GM23338 (cell line): ENCODE results near the gene USP2. TPM values are rescaled to one million over a fixed set of nuclear protein-coding genes. Genes with fewer than 3 reads are reported as not detected.

ENCODE experiments used
- ATAC-seq: fragments of 200-7000 bp; cut with Tn5 transposase; 3 replicates; pipeline ENCODE4 v1.9.1; 2020
- DNase-seq: peaks from one replicate; pipeline ENCODE4 v3.0.0-alpha.2; 2015; ENCODE audit warnings: low spot score
- H2AFZ ChIP-seq: fragments of 200-600 bp; sonication (generic); 2 replicates; pipeline ENCODE4 v1.8.0; 2016; ENCODE audit warnings: antibody characterized with exemption, mild to moderate bottlenecking, moderate library complexity
- H3F3A ChIP-seq: fragments of 200-600 bp; sonication (generic); replicated peaks from 2 replicates; pipeline ENCODE4 v1.8.0; 2017; ENCODE audit warnings: antibody characterized with exemption, mixed run types, low read depth
- H3K27ac ChIP-seq: fragments of 200-600 bp; sonication (generic); 2 replicates; pipeline ENCODE4 v1.6.1; 2016; ENCODE audit warnings: low read depth
- H3K27me3 ChIP-seq: fragments of 200-600 bp; sonication (generic); 2 replicates; pipeline ENCODE4 v1.8.0; 2016; ENCODE audit warnings: mild to moderate bottlenecking, mixed run types, moderate library complexity; ENCODE audit not compliant: insufficient read depth
- H3K36me3 ChIP-seq: fragments of 200-600 bp; sonication (generic); 2 replicates; pipeline ENCODE4 v1.8.0; 2016; ENCODE audit warnings: mild to moderate bottlenecking; ENCODE audit not compliant: insufficient read depth
- H3K4me1 ChIP-seq: fragments of 200-600 bp; sonication (generic); 2 replicates; pipeline ENCODE4 v1.8.0; 2016; ENCODE audit warnings: mild to moderate bottlenecking, moderate library complexity; ENCODE audit not compliant: insufficient read depth
- H3K4me2 ChIP-seq: fragments of 200-600 bp; sonication (generic); 2 replicates; pipeline ENCODE4 v1.7.1; 2017; ENCODE audit warnings: mixed run types
- H3K4me3 ChIP-seq: fragments of 200-600 bp; sonication (generic); 2 replicates; pipeline ENCODE4 v1.6.1; 2016; ENCODE audit warnings: mixed run types
- H3K79me2 ChIP-seq: fragments of 200-600 bp; sonication (generic); replicated peaks from 2 replicates; pipeline ENCODE4 v1.8.0; 2017; ENCODE audit warnings: mild to moderate bottlenecking; ENCODE audit not compliant: insufficient read depth
- H3K9me2 ChIP-seq: fragments of 200-600 bp; sonication (generic); 2 replicates; pipeline ENCODE4 v1.8.0; 2017; ENCODE audit not compliant: insufficient read depth
- H4K20me1 ChIP-seq: fragments of 200-600 bp; sonication (generic); replicated peaks from 2 replicates; pipeline ENCODE4 v1.8.0; 2017; ENCODE audit warnings: mild to moderate bottlenecking; ENCODE audit not compliant: insufficient read depth
- H3K27ac Mint-ChIP-seq: 2 replicates; pipeline ENCODE4 v1.8.0; 2020; ENCODE audit warnings: inconsistent platforms, mild to moderate bottlenecking, moderate library complexity, mixed read lengths
- H3K27me3 Mint-ChIP-seq: 3 replicates; pipeline ENCODE4 v1.8.0; 2022; ENCODE audit warnings: low read depth, mild to moderate bottlenecking, moderate library complexity, mixed read lengths, inconsistent platforms; ENCODE audit not compliant: insufficient read depth, poor library complexity
- H3K36me3 Mint-ChIP-seq: 3 replicates; pipeline ENCODE4 v1.8.0; 2021; ENCODE audit warnings: low read depth, mild to moderate bottlenecking, inconsistent platforms, moderate library complexity, mixed read lengths
- H3K4me1 Mint-ChIP-seq: 3 replicates; pipeline ENCODE4 v1.8.0; 2020; ENCODE audit warnings: mild to moderate bottlenecking, inconsistent platforms, mixed read lengths
- H3K4me3 Mint-ChIP-seq: 3 replicates; pipeline ENCODE4 v1.8.0; 2021; ENCODE audit warnings: moderate library complexity, mild to moderate bottlenecking, inconsistent platforms, mixed read lengths
- H3K9me3 Mint-ChIP-seq: 3 replicates; pipeline ENCODE4 v1.8.0; 2020; ENCODE audit warnings: moderate library complexity, mild to moderate bottlenecking, inconsistent platforms, mixed read lengths
- CREB1 ChIP-seq: fragments of 250-450 bp; sonication (Bioruptor Pico); IDR thresholded peaks from 2 replicates; pipeline ENCODE4 v1.5.0; 2020; ENCODE audit warnings: low read depth, mild to moderate bottlenecking, moderate library complexity
- CTCF ChIP-seq, 2 experiments: fragments of 200-600 bp in 1 of 2; sonication (generic) in 1 of 2; conservative IDR thresholded peaks; 2 replicates each; pipeline versions ENCODE4 v1.5.1 to v1.6.1; 2016 to 2017; ENCODE audit warnings: antibody characterized with exemption in 2 of 2, low read depth in 2 of 2, mild to moderate bottlenecking in 2 of 2, moderate library complexity in 1 of 2
- ETS1 ChIP-seq: IDR thresholded peaks from 2 replicates; pipeline ENCODE4 v1.6.1; 2016; ENCODE audit warnings: antibody characterized with exemption
- EZH2 ChIP-seq: fragments of 200-600 bp; sonication (generic); IDR thresholded peaks from one replicate; pipeline ENCODE4 v1.8.0; 2017; ENCODE audit warnings: antibody characterized with exemption, mild to moderate bottlenecking, low read depth; ENCODE audit not compliant: unreplicated experiment
- EZH2phosphoT487 ChIP-seq: fragments of 200-600 bp; sonication (generic); IDR thresholded peaks from one replicate; pipeline ENCODE4 v1.8.1; 2018; ENCODE audit warnings: antibody characterized with exemption; ENCODE audit not compliant: unreplicated experiment
- JUNB ChIP-seq: IDR thresholded peaks from one replicate; pipeline ENCODE4 v1.6.1; 2016; ENCODE audit warnings: antibody characterized with exemption; ENCODE audit not compliant: unreplicated experiment
- NANOG ChIP-seq: IDR thresholded peaks from 2 replicates; pipeline ENCODE4 v1.6.1; 2016; ENCODE audit warnings: antibody characterized with exemption, borderline replicate concordance
- POLR2AphosphoS5 ChIP-seq: IDR thresholded peaks from 2 replicates; pipeline ENCODE4 v1.6.1; 2016; ENCODE audit warnings: antibody characterized with exemption, low read depth
- REST ChIP-seq: IDR thresholded peaks from one replicate; pipeline ENCODE4 v1.6.1; 2018; ENCODE audit warnings: antibody characterized with exemption; ENCODE audit not compliant: unreplicated experiment
- STAT1 ChIP-seq: IDR thresholded peaks from one replicate; pipeline ENCODE4 v1.6.1; 2016; ENCODE audit warnings: antibody characterized with exemption; ENCODE audit not compliant: unreplicated experiment
- ZNF114 ChIP-seq: fragments of 250-450 bp; sonication (Bioruptor Pico); IDR thresholded peaks from 2 replicates; pipeline ENCODE4 v1.5.0; 2020; ENCODE audit warnings: mild to moderate bottlenecking, moderate library complexity
- ZNF331 ChIP-seq: fragments of 250-450 bp; sonication (Bioruptor Pico); IDR thresholded peaks from 2 replicates; pipeline ENCODE4 v1.5.0; 2020; ENCODE audit warnings: low read depth, mild to moderate bottlenecking, moderate library complexity
- polyA plus RNA-seq: library from polyadenylated mRNA; unstranded; fragments of >200 nt; fragmentation: Nextera tagmentation; extraction: Ambion mirVana; gene quantifications from 2 replicates; pipeline ENCODE4 v1.2.1, GENCODE V29; 2016
- total RNA-seq: library from RNA; depleted of rRNA; stranded (reverse); fragments of >200 nt; shearing (Covaris generic); gene quantifications from 2 replicates; pipeline ENCODE4 v1.2.3, GENCODE V29; 2014
- TF ChIP-seq, protein P1 (sequence below): fragments of 250-450 bp; sonication (Bioruptor Pico); IDR thresholded peaks from 2 replicates; pipeline ENCODE4 v1.5.0; 2020; ENCODE audit warnings: mild to moderate bottlenecking, moderate library complexity

USP2 gene
- total and polyA plus RNA-seq, 2 experiments from 2014 or later, result 4.9 to 5.0 TPM

- Histone ChIP-seq H3K79me2 (no peaks in the 10 kb centered on the region), H2AFZ (no peak overlapping the region), H3K4me1 (peaks cover 24% of the 10 kb centered on the region), H3K27me3 (peaks cover 45% of the 10 kb centered on the region), H3K4me3 (no peak overlapping the region), H3F3A (no peaks in the 10 kb centered on the region; the same call in 1 of the 2 replicates), H3K4me2 (no peak overlapping the region), H3K9me2 (no peaks in the 10 kb centered on the region), H4K20me1 (no peaks in the 10 kb centered on the region; the same call in 1 of the 2 replicates), H3K36me3 (no peaks in the 10 kb centered on the region), H3K27ac (no peak overlapping the region)
- H3K4me1 Mint-ChIP-seq, result peaks cover 60% of the 10 kb centered on the region
- H3K9me3 Mint-ChIP-seq, result peaks cover 2% of the 10 kb centered on the region; the same call in 1 of the 3 replicates
- no peaks in the 10 kb centered on the region; the same call in 1 of the 3 replicates for H3K36me3 Mint-ChIP-seq
- peaks cover 44% of the 10 kb centered on the region for H3K27me3 Mint-ChIP-seq
- no peak for ATAC-seq
- no peak for DNase-seq
- H3K4me3 Mint-ChIP-seq, result no peak overlapping the region
- TF ChIP-seq REST (no peak), ZNF114 (CRISPR knock-in tag) (no peak), CTCF (conservative IDR thresholded peaks at IDR 0.05; ENCODE audit: low read depth in 2 of 2) (no peak), CREB1 (no peak), POLR2AphosphoS5 (no peak), EZH2phosphoT487 (no peak), NANOG (no peak), STAT1 (no peak), ETS1 (no peak), ZNF331 (CRISPR knock-in tag) (no peak), EZH2 (no peak), JUNB (no peak)
- TF ChIP-seq, protein P1, sequence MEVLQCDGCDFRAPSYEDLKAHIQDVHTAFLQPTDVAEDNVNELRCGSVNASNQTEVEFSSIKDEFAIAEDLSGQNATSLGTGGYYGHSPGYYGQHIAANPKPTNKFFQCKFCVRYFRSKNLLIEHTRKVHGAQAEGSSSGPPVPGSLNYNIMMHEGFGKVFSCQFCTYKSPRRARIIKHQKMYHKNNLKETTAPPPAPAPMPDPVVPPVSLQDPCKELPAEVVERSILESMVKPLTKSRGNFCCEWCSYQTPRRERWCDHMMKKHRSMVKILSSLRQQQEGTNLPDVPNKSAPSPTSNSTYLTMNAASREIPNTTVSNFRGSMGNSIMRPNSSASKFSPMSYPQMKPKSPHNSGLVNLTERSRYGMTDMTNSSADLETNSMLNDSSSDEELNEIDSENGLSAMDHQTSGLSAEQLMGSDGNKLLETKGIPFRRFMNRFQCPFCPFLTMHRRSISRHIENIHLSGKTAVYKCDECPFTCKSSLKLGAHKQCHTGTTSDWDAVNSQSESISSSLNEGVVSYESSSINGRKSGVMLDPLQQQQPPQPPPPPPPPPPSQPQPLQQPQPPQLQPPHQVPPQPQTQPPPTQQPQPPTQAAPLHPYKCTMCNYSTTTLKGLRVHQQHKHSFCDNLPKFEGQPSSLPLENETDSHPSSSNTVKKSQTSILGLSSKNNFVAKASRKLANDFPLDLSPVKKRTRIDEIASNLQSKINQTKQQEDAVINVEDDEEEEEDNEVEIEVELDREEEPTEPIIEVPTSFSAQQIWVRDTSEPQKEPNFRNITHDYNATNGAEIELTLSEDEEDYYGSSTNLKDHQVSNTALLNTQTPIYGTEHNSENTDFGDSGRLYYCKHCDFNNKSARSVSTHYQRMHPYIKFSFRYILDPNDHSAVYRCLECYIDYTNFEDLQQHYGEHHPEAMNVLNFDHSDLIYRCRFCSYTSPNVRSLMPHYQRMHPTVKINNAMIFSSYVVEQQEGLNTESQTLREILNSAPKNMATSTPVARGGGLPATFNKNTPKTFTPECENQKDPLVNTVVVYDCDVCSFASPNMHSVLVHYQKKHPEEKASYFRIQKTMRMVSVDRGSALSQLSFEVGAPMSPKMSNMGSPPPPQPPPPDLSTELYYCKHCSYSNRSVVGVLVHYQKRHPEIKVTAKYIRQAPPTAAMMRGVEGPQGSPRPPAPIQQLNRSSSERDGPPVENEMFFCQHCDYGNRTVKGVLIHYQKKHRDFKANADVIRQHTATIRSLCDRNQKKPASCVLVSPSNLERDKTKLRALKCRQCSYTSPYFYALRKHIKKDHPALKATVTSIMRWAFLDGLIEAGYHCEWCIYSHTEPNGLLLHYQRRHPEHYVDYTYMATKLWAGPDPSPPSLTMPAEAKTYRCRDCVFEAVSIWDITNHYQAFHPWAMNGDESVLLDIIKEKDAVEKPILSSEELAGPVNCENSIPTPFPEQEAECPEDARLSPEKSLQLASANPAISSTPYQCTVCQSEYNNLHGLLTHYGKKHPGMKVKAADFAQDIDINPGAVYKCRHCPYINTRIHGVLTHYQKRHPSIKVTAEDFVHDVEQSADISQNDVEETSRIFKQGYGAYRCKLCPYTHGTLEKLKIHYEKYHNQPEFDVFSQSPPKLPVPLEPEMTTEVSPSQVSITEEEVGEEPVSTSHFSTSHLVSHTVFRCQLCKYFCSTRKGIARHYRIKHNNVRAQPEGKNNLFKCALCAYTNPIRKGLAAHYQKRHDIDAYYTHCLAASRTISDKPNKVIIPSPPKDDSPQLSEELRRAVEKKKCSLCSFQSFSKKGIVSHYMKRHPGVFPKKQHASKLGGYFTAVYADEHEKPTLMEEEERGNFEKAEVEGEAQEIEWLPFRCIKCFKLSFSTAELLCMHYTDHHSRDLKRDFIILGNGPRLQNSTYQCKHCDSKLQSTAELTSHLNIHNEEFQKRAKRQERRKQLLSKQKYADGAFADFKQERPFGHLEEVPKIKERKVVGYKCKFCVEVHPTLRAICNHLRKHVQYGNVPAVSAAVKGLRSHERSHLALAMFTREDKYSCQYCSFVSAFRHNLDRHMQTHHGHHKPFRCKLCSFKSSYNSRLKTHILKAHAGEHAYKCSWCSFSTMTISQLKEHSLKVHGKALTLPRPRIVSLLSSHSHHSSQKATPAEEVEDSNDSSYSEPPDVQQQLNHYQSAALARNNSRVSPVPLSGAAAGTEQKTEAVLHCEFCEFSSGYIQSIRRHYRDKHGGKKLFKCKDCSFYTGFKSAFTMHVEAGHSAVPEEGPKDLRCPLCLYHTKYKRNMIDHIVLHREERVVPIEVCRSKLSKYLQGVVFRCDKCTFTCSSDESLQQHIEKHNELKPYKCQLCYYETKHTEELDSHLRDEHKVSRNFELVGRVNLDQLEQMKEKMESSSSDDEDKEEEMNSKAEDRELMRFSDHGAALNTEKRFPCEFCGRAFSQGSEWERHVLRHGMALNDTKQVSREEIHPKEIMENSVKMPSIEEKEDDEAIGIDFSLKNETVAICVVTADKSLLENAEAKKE, result no peak
- H3K27ac Mint-ChIP-seq, result no peak overlapping the region
Measured at GRCh38 chr11:119366690-119367620, 14.5 kb downstream of the USP2 start.
